GM23338 (cell line): Measurements from ENCODE around the gene DAPK1. TPM values are rescaled to one million over a fixed set of nuclear protein-coding genes. Genes with fewer than 3 reads are reported as not detected.

Source experiments
- ATAC-seq: fragments of 200-7000 bp; cut with Tn5 transposase; 3 replicates; pipeline ENCODE4 v1.9.1; 2020
- DNase-seq: peaks from one replicate; pipeline ENCODE4 v3.0.0-alpha.2; 2015; ENCODE audit warnings: low spot score
- H2AFZ ChIP-seq: fragments of 200-600 bp; sonication (generic); 2 replicates; pipeline ENCODE4 v1.8.0; 2016; ENCODE audit warnings: antibody characterized with exemption, mild to moderate bottlenecking, moderate library complexity
- H3F3A ChIP-seq: fragments of 200-600 bp; sonication (generic); replicated peaks from 2 replicates; pipeline ENCODE4 v1.8.0; 2017; ENCODE audit warnings: antibody characterized with exemption, mixed run types, low read depth
- H3K27ac ChIP-seq: fragments of 200-600 bp; sonication (generic); 2 replicates; pipeline ENCODE4 v1.6.1; 2016; ENCODE audit warnings: low read depth
- H3K27me3 ChIP-seq: fragments of 200-600 bp; sonication (generic); 2 replicates; pipeline ENCODE4 v1.8.0; 2016; ENCODE audit warnings: mild to moderate bottlenecking, mixed run types, moderate library complexity; ENCODE audit not compliant: insufficient read depth
- H3K36me3 ChIP-seq: fragments of 200-600 bp; sonication (generic); 2 replicates; pipeline ENCODE4 v1.8.0; 2016; ENCODE audit warnings: mild to moderate bottlenecking; ENCODE audit not compliant: insufficient read depth
- H3K4me1 ChIP-seq: fragments of 200-600 bp; sonication (generic); 2 replicates; pipeline ENCODE4 v1.8.0; 2016; ENCODE audit warnings: mild to moderate bottlenecking, moderate library complexity; ENCODE audit not compliant: insufficient read depth
- H3K4me2 ChIP-seq: fragments of 200-600 bp; sonication (generic); 2 replicates; pipeline ENCODE4 v1.7.1; 2017; ENCODE audit warnings: mixed run types
- H3K4me3 ChIP-seq: fragments of 200-600 bp; sonication (generic); 2 replicates; pipeline ENCODE4 v1.6.1; 2016; ENCODE audit warnings: mixed run types
- H3K79me2 ChIP-seq: fragments of 200-600 bp; sonication (generic); replicated peaks from 2 replicates; pipeline ENCODE4 v1.8.0; 2017; ENCODE audit warnings: mild to moderate bottlenecking; ENCODE audit not compliant: insufficient read depth
- H3K9me2 ChIP-seq: fragments of 200-600 bp; sonication (generic); 2 replicates; pipeline ENCODE4 v1.8.0; 2017; ENCODE audit not compliant: insufficient read depth
- H4K20me1 ChIP-seq: fragments of 200-600 bp; sonication (generic); replicated peaks from 2 replicates; pipeline ENCODE4 v1.8.0; 2017; ENCODE audit warnings: mild to moderate bottlenecking; ENCODE audit not compliant: insufficient read depth
- H3K27ac Mint-ChIP-seq: 2 replicates; pipeline ENCODE4 v1.8.0; 2020; ENCODE audit warnings: inconsistent platforms, mild to moderate bottlenecking, moderate library complexity, mixed read lengths
- H3K27me3 Mint-ChIP-seq: 3 replicates; pipeline ENCODE4 v1.8.0; 2022; ENCODE audit warnings: low read depth, mild to moderate bottlenecking, moderate library complexity, mixed read lengths, inconsistent platforms; ENCODE audit not compliant: insufficient read depth, poor library complexity
- H3K36me3 Mint-ChIP-seq: 3 replicates; pipeline ENCODE4 v1.8.0; 2021; ENCODE audit warnings: low read depth, mild to moderate bottlenecking, inconsistent platforms, moderate library complexity, mixed read lengths
- H3K4me1 Mint-ChIP-seq: 3 replicates; pipeline ENCODE4 v1.8.0; 2020; ENCODE audit warnings: mild to moderate bottlenecking, inconsistent platforms, mixed read lengths
- H3K4me3 Mint-ChIP-seq: 3 replicates; pipeline ENCODE4 v1.8.0; 2021; ENCODE audit warnings: moderate library complexity, mild to moderate bottlenecking, inconsistent platforms, mixed read lengths
- H3K9me3 Mint-ChIP-seq: 3 replicates; pipeline ENCODE4 v1.8.0; 2020; ENCODE audit warnings: moderate library complexity, mild to moderate bottlenecking, inconsistent platforms, mixed read lengths
- CREB1 ChIP-seq: fragments of 250-450 bp; sonication (Bioruptor Pico); IDR thresholded peaks from 2 replicates; pipeline ENCODE4 v1.5.0; 2020; ENCODE audit warnings: low read depth, mild to moderate bottlenecking, moderate library complexity
- EZH2 ChIP-seq: fragments of 200-600 bp; sonication (generic); IDR thresholded peaks from one replicate; pipeline ENCODE4 v1.8.0; 2017; ENCODE audit warnings: antibody characterized with exemption, mild to moderate bottlenecking, low read depth; ENCODE audit not compliant: unreplicated experiment
- EZH2phosphoT487 ChIP-seq: fragments of 200-600 bp; sonication (generic); IDR thresholded peaks from one replicate; pipeline ENCODE4 v1.8.1; 2018; ENCODE audit warnings: antibody characterized with exemption; ENCODE audit not compliant: unreplicated experiment
- JUNB ChIP-seq: IDR thresholded peaks from one replicate; pipeline ENCODE4 v1.6.1; 2016; ENCODE audit warnings: antibody characterized with exemption; ENCODE audit not compliant: unreplicated experiment
- NANOG ChIP-seq: IDR thresholded peaks from 2 replicates; pipeline ENCODE4 v1.6.1; 2016; ENCODE audit warnings: antibody characterized with exemption, borderline replicate concordance
- POLR2AphosphoS5 ChIP-seq: IDR thresholded peaks from 2 replicates; pipeline ENCODE4 v1.6.1; 2016; ENCODE audit warnings: antibody characterized with exemption, low read depth
- STAT1 ChIP-seq: IDR thresholded peaks from one replicate; pipeline ENCODE4 v1.6.1; 2016; ENCODE audit warnings: antibody characterized with exemption; ENCODE audit not compliant: unreplicated experiment
- ZNF114 ChIP-seq: fragments of 250-450 bp; sonication (Bioruptor Pico); IDR thresholded peaks from 2 replicates; pipeline ENCODE4 v1.5.0; 2020; ENCODE audit warnings: mild to moderate bottlenecking, moderate library complexity
- ZNF331 ChIP-seq: fragments of 250-450 bp; sonication (Bioruptor Pico); IDR thresholded peaks from 2 replicates; pipeline ENCODE4 v1.5.0; 2020; ENCODE audit warnings: low read depth, mild to moderate bottlenecking, moderate library complexity
- polyA plus RNA-seq: library from polyadenylated mRNA; unstranded; fragments of >200 nt; fragmentation: Nextera tagmentation; extraction: Ambion mirVana; gene quantifications from 2 replicates; pipeline ENCODE4 v1.2.1, GENCODE V29; 2016
- total RNA-seq: library from RNA; depleted of rRNA; stranded (reverse); fragments of >200 nt; shearing (Covaris generic); gene quantifications from 2 replicates; pipeline ENCODE4 v1.2.3, GENCODE V29; 2014
- TF ChIP-seq, protein P1 (sequence below): fragments of 250-450 bp; sonication (Bioruptor Pico); IDR thresholded peaks from 2 replicates; pipeline ENCODE4 v1.5.0; 2020; ENCODE audit warnings: mild to moderate bottlenecking, moderate library complexity
- TF ChIP-seq, protein P2 (sequence below): IDR thresholded peaks from 2 replicates; pipeline ENCODE4 v1.6.1; 2016; ENCODE audit warnings: antibody characterized with exemption
- TF ChIP-seq, protein P3 (sequence below): IDR thresholded peaks from one replicate; pipeline ENCODE4 v1.6.1; 2018; ENCODE audit warnings: antibody characterized with exemption; ENCODE audit not compliant: unreplicated experiment
- TF ChIP-seq, protein P4 (sequence below), 2 experiments: fragments of 200-600 bp in 1 of 2; sonication (generic) in 1 of 2; conservative IDR thresholded peaks; 2 replicates each; pipeline versions ENCODE4 v1.5.1 to v1.6.1; 2016 to 2017; ENCODE audit warnings: antibody characterized with exemption in 2 of 2, low read depth in 2 of 2, mild to moderate bottlenecking in 2 of 2, moderate library complexity in 1 of 2

Gene DAPK1
- total and polyA plus RNA-seq, 2 experiments from 2014 or later = 37.0 to 134 TPM

DNA sequence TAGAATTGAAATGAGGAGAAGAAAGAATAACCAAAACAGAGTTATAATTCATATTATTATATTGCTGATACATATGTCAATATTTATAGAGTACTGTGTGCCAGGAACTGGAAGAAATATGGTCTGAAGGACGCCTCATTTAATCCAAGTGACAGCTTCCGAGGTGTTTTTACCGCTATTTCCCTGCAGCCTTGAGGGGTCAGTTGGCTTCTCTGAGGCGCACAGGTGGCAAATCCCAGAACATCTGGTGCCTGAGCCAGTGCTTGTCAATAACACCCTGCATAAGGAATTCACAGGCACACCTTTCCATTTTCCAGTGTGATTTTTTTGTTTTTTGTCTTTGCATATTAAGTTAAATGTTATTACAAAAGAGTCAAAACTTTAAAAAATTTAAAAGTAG lies 185.0 kb downstream of the DAPK1 start:
- H3K9me3 Mint-ChIP-seq = no peaks in the 10 kb centered on the region
- Histone ChIP-seq H3K4me2 (no peak overlapping the region), H3K36me3 (peaks cover 20% of the 10 kb centered on the region), H3K79me2 (peaks cover 6% of the 10 kb centered on the region), H4K20me1 (no peaks in the 10 kb centered on the region; the same call in none of the 2 replicates), H3K9me2 (no peaks in the 10 kb centered on the region), H3K4me3 (no peak overlapping the region), H2AFZ (no peak overlapping the region), H3K27me3 (no peaks in the 10 kb centered on the region), H3F3A (no peaks in the 10 kb centered on the region), H3K27ac (no peak overlapping the region), H3K4me1 (0 out of 2 replicates have a peak, but pooled peaks cover 4% of the 10 kb centered on the region)
- TF ChIP-seq CREB1 = no peak
- no peak for TF ChIP-seq EZH2phosphoT487
- no peak for TF ChIP-seq ZNF114 (CRISPR knock-in tag)
- TF ChIP-seq, protein P1, sequence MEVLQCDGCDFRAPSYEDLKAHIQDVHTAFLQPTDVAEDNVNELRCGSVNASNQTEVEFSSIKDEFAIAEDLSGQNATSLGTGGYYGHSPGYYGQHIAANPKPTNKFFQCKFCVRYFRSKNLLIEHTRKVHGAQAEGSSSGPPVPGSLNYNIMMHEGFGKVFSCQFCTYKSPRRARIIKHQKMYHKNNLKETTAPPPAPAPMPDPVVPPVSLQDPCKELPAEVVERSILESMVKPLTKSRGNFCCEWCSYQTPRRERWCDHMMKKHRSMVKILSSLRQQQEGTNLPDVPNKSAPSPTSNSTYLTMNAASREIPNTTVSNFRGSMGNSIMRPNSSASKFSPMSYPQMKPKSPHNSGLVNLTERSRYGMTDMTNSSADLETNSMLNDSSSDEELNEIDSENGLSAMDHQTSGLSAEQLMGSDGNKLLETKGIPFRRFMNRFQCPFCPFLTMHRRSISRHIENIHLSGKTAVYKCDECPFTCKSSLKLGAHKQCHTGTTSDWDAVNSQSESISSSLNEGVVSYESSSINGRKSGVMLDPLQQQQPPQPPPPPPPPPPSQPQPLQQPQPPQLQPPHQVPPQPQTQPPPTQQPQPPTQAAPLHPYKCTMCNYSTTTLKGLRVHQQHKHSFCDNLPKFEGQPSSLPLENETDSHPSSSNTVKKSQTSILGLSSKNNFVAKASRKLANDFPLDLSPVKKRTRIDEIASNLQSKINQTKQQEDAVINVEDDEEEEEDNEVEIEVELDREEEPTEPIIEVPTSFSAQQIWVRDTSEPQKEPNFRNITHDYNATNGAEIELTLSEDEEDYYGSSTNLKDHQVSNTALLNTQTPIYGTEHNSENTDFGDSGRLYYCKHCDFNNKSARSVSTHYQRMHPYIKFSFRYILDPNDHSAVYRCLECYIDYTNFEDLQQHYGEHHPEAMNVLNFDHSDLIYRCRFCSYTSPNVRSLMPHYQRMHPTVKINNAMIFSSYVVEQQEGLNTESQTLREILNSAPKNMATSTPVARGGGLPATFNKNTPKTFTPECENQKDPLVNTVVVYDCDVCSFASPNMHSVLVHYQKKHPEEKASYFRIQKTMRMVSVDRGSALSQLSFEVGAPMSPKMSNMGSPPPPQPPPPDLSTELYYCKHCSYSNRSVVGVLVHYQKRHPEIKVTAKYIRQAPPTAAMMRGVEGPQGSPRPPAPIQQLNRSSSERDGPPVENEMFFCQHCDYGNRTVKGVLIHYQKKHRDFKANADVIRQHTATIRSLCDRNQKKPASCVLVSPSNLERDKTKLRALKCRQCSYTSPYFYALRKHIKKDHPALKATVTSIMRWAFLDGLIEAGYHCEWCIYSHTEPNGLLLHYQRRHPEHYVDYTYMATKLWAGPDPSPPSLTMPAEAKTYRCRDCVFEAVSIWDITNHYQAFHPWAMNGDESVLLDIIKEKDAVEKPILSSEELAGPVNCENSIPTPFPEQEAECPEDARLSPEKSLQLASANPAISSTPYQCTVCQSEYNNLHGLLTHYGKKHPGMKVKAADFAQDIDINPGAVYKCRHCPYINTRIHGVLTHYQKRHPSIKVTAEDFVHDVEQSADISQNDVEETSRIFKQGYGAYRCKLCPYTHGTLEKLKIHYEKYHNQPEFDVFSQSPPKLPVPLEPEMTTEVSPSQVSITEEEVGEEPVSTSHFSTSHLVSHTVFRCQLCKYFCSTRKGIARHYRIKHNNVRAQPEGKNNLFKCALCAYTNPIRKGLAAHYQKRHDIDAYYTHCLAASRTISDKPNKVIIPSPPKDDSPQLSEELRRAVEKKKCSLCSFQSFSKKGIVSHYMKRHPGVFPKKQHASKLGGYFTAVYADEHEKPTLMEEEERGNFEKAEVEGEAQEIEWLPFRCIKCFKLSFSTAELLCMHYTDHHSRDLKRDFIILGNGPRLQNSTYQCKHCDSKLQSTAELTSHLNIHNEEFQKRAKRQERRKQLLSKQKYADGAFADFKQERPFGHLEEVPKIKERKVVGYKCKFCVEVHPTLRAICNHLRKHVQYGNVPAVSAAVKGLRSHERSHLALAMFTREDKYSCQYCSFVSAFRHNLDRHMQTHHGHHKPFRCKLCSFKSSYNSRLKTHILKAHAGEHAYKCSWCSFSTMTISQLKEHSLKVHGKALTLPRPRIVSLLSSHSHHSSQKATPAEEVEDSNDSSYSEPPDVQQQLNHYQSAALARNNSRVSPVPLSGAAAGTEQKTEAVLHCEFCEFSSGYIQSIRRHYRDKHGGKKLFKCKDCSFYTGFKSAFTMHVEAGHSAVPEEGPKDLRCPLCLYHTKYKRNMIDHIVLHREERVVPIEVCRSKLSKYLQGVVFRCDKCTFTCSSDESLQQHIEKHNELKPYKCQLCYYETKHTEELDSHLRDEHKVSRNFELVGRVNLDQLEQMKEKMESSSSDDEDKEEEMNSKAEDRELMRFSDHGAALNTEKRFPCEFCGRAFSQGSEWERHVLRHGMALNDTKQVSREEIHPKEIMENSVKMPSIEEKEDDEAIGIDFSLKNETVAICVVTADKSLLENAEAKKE (CRISPR knock-in tag) = no peak
- TF ChIP-seq, protein P2, sequence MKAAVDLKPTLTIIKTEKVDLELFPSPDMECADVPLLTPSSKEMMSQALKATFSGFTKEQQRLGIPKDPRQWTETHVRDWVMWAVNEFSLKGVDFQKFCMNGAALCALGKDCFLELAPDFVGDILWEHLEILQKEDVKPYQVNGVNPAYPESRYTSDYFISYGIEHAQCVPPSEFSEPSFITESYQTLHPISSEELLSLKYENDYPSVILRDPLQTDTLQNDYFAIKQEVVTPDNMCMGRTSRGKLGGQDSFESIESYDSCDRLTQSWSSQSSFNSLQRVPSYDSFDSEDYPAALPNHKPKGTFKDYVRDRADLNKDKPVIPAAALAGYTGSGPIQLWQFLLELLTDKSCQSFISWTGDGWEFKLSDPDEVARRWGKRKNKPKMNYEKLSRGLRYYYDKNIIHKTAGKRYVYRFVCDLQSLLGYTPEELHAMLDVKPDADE = no peak
- no peak for TF ChIP-seq ZNF331 (CRISPR knock-in tag)
- no peak for TF ChIP-seq POLR2AphosphoS5
- TF ChIP-seq, protein P3, sequence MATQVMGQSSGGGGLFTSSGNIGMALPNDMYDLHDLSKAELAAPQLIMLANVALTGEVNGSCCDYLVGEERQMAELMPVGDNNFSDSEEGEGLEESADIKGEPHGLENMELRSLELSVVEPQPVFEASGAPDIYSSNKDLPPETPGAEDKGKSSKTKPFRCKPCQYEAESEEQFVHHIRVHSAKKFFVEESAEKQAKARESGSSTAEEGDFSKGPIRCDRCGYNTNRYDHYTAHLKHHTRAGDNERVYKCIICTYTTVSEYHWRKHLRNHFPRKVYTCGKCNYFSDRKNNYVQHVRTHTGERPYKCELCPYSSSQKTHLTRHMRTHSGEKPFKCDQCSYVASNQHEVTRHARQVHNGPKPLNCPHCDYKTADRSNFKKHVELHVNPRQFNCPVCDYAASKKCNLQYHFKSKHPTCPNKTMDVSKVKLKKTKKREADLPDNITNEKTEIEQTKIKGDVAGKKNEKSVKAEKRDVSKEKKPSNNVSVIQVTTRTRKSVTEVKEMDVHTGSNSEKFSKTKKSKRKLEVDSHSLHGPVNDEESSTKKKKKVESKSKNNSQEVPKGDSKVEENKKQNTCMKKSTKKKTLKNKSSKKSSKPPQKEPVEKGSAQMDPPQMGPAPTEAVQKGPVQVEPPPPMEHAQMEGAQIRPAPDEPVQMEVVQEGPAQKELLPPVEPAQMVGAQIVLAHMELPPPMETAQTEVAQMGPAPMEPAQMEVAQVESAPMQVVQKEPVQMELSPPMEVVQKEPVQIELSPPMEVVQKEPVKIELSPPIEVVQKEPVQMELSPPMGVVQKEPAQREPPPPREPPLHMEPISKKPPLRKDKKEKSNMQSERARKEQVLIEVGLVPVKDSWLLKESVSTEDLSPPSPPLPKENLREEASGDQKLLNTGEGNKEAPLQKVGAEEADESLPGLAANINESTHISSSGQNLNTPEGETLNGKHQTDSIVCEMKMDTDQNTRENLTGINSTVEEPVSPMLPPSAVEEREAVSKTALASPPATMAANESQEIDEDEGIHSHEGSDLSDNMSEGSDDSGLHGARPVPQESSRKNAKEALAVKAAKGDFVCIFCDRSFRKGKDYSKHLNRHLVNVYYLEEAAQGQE = no peak
- TF ChIP-seq EZH2 = no peak
- TF ChIP-seq JUNB = no peak
- TF ChIP-seq, protein P4, sequence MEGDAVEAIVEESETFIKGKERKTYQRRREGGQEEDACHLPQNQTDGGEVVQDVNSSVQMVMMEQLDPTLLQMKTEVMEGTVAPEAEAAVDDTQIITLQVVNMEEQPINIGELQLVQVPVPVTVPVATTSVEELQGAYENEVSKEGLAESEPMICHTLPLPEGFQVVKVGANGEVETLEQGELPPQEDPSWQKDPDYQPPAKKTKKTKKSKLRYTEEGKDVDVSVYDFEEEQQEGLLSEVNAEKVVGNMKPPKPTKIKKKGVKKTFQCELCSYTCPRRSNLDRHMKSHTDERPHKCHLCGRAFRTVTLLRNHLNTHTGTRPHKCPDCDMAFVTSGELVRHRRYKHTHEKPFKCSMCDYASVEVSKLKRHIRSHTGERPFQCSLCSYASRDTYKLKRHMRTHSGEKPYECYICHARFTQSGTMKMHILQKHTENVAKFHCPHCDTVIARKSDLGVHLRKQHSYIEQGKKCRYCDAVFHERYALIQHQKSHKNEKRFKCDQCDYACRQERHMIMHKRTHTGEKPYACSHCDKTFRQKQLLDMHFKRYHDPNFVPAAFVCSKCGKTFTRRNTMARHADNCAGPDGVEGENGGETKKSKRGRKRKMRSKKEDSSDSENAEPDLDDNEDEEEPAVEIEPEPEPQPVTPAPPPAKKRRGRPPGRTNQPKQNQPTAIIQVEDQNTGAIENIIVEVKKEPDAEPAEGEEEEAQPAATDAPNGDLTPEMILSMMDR (conservative IDR thresholded peaks at IDR 0.05; ENCODE audit: low read depth in 2 of 2) = no peak
- no peak for TF ChIP-seq STAT1
- no peak for TF ChIP-seq NANOG
- ATAC-seq (no peak), DNase-seq (no peak)
- H3K4me1 Mint-ChIP-seq = peaks cover 24% of the 10 kb centered on the region
- H3K4me3 Mint-ChIP-seq = no peak overlapping the region
- H3K27me3 Mint-ChIP-seq = peaks cover 7% of the 10 kb centered on the region
- no peak overlapping the region for H3K27ac Mint-ChIP-seq
- H3K36me3 Mint-ChIP-seq = peaks cover 66% of the 10 kb centered on the region
